ENCODE measurements around the gene CCDC88C.

Gene CCDC88C

GRCh38 chr14:91302391-91302790 is 115.2 kb downstream of the CCDC88C start:
- no peaks in the 10 kb centered on the region for H3K4me1 Mint-ChIP-seq (ENCODE audit: low read depth)
- H3K4me3 Mint-ChIP-seq: no peak overlapping the region
- no peaks in the 10 kb centered on the region for H3K27me3 Mint-ChIP-seq
- H3K9me3 Mint-ChIP-seq: no peaks in the 10 kb centered on the region
- intact Hi-C loops (cut with micrococcal nuclease): no loop called here
- H3K36me3 Mint-ChIP-seq (ENCODE audit: low read depth): peaks cover 81% of the 10 kb centered on the region
- no peak overlapping the region for H3K27ac Mint-ChIP-seq

DNA sequence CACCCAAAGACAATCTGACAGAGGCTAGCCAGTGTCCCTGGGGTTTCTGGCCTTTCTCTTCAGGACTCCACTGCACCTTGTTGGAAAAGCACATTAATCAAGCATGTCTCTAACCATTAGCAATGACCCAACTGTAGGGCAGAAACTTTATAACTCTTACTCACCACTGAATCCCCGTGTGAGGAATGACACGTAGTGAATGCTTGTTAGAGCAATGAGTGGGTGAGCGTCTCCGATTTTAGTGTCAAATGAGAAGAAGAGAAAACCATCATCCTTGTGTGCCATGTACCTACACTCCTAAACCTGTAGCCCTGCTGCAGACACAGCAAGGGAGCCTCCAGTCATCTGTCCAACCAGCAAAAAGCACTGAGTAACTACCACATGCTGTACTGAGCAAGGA is 116.7 kb downstream of the CCDC88C start:
- Mint-ChIP-seq H3K4me1 (ENCODE audit: low read depth) (no peaks in the 10 kb centered on the region), H3K4me3 (no peak overlapping the region), H3K9me3 (no peaks in the 10 kb centered on the region), H3K36me3 (ENCODE audit: low read depth) (peaks cover 82% of the 10 kb centered on the region), H3K27ac (no peak overlapping the region), H3K27me3 (no peaks in the 10 kb centered on the region)
- intact Hi-C loops (cut with micrococcal nuclease): no loop called here

DNA sequence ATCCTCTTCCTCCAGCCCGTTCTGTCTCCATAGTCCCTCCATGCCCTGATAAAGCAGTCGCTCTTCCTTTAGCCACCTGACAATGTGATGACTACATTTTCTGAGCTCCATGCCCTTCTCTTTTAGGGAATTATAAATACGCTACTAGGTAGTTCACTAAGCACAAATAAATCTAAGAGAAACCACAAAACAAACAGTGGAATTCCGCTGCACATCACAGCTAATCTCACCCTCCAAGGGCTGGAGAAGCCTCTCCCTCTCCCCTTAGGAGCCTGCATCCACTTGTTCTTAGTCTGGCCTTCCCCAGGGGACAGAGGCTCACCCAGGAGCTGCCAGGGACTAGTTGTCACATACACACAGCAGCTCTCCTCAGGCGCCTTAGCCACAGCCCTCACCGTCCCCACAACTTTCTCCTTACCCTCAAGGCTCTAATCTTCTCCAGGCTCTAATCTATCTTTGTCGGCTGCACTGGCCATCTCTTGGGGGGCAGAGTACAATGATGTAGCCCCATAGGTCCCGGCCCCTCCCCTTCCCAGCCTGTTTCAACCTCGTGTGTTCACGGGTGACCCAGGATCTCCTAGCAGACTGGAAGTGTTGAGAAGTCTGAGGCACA is 117.2 kb downstream of the CCDC88C start:
- Mint-ChIP-seq H3K9me3 (no peaks in the 10 kb centered on the region), H3K4me1 (ENCODE audit: low read depth) (no peaks in the 10 kb centered on the region), H3K27ac (no peak overlapping the region), H3K4me3 (no peak overlapping the region), H3K36me3 (ENCODE audit: low read depth) (peaks cover 82% of the 10 kb centered on the region), H3K27me3 (no peaks in the 10 kb centered on the region)
- intact Hi-C loops (cut with micrococcal nuclease): no loop called here

DNA sequence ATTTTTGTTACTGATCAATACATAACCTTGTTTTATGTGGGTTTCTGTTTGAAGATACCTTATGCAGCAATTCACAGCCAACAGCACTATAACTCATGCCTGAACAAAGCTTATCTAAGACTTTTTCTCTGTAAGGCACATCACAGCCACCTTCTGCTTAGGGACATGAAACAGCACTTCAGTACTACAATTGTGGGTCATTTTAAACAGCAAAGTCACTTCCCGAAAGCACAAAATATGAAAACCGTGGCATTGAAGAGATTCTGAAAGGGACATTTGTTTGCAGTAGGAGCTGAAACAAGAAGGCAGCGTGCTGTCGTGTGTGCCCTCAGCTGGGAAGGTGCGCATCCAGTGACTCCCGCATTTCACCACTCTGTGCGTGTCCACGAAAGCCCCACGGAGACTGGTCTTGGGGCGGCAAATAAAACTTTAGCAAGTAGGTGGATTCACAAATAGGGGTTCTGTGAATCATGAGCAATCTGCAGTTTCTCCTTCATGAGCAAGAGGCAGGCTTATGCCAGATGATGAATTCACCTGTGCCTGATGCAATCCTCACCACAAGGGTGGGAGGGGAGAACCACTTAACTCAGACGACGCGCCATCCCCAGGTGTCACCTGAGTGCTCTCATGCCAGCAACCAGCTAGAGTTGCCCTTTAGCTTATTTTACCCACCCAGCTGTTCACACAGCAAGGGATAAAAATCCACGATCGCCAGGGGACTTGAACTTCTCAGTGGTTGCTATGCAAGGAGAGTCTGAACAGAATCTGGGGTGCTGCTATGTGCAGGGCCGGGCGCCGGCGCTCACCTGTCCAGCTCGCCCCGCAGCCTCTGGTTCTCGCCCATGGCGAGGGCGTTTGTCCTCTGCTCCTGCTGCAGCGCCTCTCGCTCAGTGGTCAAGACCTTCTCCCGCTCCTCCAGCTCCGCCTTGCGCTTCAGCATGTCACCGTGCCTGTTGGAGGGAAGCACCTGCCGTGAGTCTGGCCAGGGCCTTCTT is 118.2 kb downstream of the CCDC88C start:
- Mint-ChIP-seq H3K4me1 (ENCODE audit: low read depth) (no peaks in the 10 kb centered on the region), H3K4me3 (no peak overlapping the region), H3K27ac (no peak overlapping the region), H3K27me3 (no peaks in the 10 kb centered on the region), H3K36me3 (ENCODE audit: low read depth) (peaks cover 77% of the 10 kb centered on the region), H3K9me3 (no peaks in the 10 kb centered on the region)
- intact Hi-C loops (cut with micrococcal nuclease): no loop called here

GRCh38 chr14:91298576-91298975 is 119.0 kb downstream of the CCDC88C start:
- Mint-ChIP-seq H3K9me3 (no peaks in the 10 kb centered on the region), H3K4me1 (ENCODE audit: low read depth) (no peaks in the 10 kb centered on the region), H3K4me3 (no peak overlapping the region), H3K27ac (no peak overlapping the region), H3K36me3 (ENCODE audit: low read depth) (peaks cover 81% of the 10 kb centered on the region), H3K27me3 (no peaks in the 10 kb centered on the region)
- intact Hi-C loops (cut with micrococcal nuclease): no loop called here

GRCh38 chr14:91297081-91297711 is 120.4 kb downstream of the CCDC88C start:
- Mint-ChIP-seq H3K4me1 (ENCODE audit: low read depth) (no peaks in the 10 kb centered on the region), H3K36me3 (ENCODE audit: low read depth) (peaks cover 85% of the 10 kb centered on the region)
- intact Hi-C loops (cut with micrococcal nuclease): no loop called here

DNA sequence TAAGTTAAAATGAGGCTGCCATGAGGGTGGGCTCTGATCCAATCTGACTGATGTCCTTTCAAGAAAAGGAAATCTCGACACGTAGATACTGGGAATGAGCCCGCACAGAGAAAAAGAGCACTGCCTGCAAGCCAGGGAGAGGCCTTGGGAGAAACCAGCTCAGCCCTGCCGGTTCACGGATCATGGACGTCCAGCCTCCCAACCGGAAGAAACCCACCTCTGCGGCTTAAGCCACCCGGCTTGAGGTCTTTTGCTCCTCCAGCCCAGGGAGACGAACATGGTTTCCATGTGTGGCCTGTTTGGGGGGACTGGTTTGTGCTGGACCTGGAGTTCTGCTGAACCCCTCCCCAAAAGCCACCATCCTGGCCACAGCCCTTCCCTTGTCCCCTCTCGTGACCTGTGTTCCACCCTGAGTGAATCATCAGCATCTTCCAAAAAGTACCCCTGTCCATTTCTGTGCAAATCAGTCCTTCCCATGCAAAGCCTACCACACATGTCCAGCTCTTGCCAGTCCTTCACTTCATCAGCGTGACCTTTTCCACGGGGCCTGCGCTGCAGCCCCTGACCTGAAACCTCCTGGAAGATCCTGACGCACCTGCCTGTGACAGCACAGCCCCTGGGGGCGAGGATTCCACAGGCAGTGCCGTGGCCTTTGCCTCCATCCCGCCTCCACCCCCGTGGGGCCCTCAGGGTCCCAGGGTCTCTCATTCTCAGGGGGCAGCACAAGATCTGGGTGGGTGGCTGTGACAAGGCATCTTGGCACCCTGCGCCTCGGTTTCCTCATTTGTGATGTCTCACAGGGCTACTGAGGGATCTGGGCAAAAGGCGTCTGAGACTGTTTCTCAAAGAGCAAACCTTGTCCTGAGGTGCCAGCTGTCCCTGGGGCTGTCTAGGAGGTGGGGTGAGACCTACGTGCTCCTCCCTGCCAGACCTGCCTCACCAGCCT is 121.5 kb downstream of the CCDC88C start:
- Mint-ChIP-seq H3K27ac (no peak overlapping the region), H3K36me3 (ENCODE audit: low read depth) (peaks cover 85% of the 10 kb centered on the region), H3K4me3 (no peak overlapping the region), H3K4me1 (ENCODE audit: low read depth) (no peaks in the 10 kb centered on the region), H3K9me3 (no peaks in the 10 kb centered on the region), H3K27me3 (no peaks in the 10 kb centered on the region)
- intact Hi-C loops (cut with micrococcal nuclease): no loop called here

More at GRCh38 chr14:91297081-91297711, 120.4 kb downstream of the CCDC88C start:
- no peak overlapping the region for H3K4me3 Mint-ChIP-seq
- no peaks in the 10 kb centered on the region for H3K27me3 Mint-ChIP-seq
- no peak overlapping the region for H3K27ac Mint-ChIP-seq
- no peaks in the 10 kb centered on the region for H3K9me3 Mint-ChIP-seq

DNA sequence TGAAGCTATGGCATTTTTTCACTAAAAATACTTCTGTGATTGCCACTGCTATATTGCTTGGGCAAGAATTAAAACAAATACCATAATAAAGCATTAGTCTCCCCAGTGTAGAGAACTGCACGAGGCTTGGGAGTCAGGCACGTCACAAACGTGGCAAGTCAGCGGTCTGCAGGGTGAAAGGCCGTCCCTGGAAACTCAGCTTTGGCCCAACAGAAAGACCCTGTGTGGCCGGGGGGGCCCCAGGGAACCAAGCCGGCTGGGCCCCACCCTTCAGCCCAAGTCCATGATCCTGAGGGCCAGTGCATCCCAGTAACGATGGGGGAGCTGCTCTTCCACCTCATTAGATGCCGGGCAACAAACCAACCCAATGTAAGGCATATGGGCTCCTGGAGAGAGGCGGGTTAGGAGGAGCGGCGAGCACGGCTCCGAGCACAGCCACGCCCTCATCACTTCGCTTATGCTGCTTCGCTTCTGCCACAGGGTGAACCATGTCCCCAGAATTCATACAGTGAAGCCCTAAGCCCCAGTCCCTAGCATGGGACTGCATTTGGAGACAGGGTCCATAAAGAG is 122.3 kb downstream of the CCDC88C start:
- Mint-ChIP-seq H3K4me1 (ENCODE audit: low read depth) (no peaks in the 10 kb centered on the region), H3K4me3 (no peak overlapping the region), H3K36me3 (ENCODE audit: low read depth) (peaks cover 85% of the 10 kb centered on the region), H3K27ac (no peak overlapping the region), H3K27me3 (no peaks in the 10 kb centered on the region), H3K9me3 (no peaks in the 10 kb centered on the region)
- intact Hi-C loops (cut with micrococcal nuclease): no loop called here

- intact Hi-C loops (cut with micrococcal nuclease): no loop called here
- Mint-ChIP-seq H3K27me3 (no peaks in the 10 kb centered on the region), H3K36me3 (ENCODE audit: low read depth) (peaks cover 86% of the 10 kb centered on the region), H3K4me3 (no peak overlapping the region), H3K27ac (no peak overlapping the region), H3K4me1 (ENCODE audit: low read depth) (no peaks in the 10 kb centered on the region), H3K9me3 (no peaks in the 10 kb centered on the region)
Measured at GRCh38 chr14:91294153-91294552, 123.5 kb downstream of the CCDC88C start.

GRCh38 chr14:91293281-91293680 is 124.3 kb downstream of the CCDC88C start:
- peak overlapping the region; percentile 37 for H3K27ac Mint-ChIP-seq
- H3K36me3 Mint-ChIP-seq (ENCODE audit: low read depth): peaks cover 84% of the 10 kb centered on the region
- H3K4me1 Mint-ChIP-seq (ENCODE audit: low read depth): no peaks in the 10 kb centered on the region
- H3K27me3 Mint-ChIP-seq: no peaks in the 10 kb centered on the region
- intact Hi-C loops (cut with micrococcal nuclease): no loop called here
- H3K9me3 Mint-ChIP-seq: no peaks in the 10 kb centered on the region
- H3K4me3 Mint-ChIP-seq: no peak overlapping the region

DNA sequence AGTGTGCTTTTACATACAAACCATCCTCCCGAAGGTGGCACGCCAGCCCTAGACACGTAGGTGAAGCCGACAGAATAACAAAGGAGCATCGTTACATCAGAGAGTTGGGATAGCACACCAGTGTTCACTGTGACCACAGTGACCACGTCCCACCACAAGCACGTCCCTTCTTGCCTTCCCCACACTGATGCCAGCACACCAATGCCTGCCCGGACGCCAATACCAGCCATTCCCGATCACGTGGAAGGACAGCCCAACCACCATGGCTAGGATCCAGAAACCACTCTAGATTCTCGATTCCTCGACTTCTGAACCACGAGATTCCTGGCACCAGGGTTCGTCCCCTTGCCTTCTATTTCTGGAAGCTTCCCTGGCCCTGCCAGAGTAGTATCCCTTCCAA is 125.1 kb downstream of the CCDC88C start:
- H3K4me1 Mint-ChIP-seq (ENCODE audit: low read depth): no peaks in the 10 kb centered on the region
- peaks cover 81% of the 10 kb centered on the region for H3K36me3 Mint-ChIP-seq (ENCODE audit: low read depth)
- H3K27me3 Mint-ChIP-seq: no peaks in the 10 kb centered on the region
- intact Hi-C loops (cut with micrococcal nuclease): no loop called here
- H3K9me3 Mint-ChIP-seq: no peaks in the 10 kb centered on the region
- H3K27ac Mint-ChIP-seq: peak overlapping the region; percentile 37
- H3K4me3 Mint-ChIP-seq: no peak overlapping the region

DNA sequence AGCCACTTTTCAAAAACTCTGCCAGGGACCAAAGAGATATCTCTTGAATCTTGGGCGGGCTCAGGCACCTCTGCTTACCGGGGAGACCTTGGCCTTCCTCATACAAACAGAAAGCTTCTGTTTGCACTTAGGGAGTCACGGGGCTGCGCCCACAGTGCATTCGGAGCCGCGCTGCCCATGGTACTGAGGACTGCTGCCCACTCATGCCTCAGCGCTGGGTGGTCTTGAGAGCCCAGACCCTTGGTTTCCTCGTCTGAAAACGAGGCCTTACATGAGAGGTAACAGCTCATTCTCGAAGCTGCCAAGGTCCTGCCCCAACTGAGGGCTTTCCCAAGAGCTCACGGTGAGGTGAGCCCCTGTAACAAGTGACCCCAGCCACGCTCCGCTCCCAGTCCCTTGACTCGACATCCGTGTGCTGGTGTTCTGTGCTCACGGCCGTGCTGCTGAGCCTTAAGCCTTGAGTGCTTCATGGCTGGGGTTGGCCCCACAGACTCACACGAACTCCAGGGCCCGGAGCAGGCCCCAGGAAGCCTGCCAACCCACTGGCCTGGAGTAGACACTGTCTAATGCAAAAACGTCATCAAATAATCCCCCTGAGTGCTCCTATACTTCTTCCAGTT is 125.7 kb downstream of the CCDC88C start:
- H3K9me3 Mint-ChIP-seq: no peaks in the 10 kb centered on the region
- H3K4me3 Mint-ChIP-seq: no peak overlapping the region
- H3K36me3 Mint-ChIP-seq (ENCODE audit: low read depth): peaks cover 75% of the 10 kb centered on the region
- H3K27me3 Mint-ChIP-seq: no peaks in the 10 kb centered on the region
- intact Hi-C loops (cut with micrococcal nuclease): no loop called here
- no peaks in the 10 kb centered on the region for H3K4me1 Mint-ChIP-seq (ENCODE audit: low read depth)
- no peak overlapping the region for H3K27ac Mint-ChIP-seq

GRCh38 chr14:91290986-91291385 is 126.6 kb downstream of the CCDC88C start:
- Mint-ChIP-seq H3K4me3 (no peak overlapping the region), H3K9me3 (no peaks in the 10 kb centered on the region), H3K27me3 (no peaks in the 10 kb centered on the region), H3K36me3 (ENCODE audit: low read depth) (peaks cover 66% of the 10 kb centered on the region), H3K27ac (no peak overlapping the region), H3K4me1 (ENCODE audit: low read depth) (peaks cover 5% of the 10 kb centered on the region)
- intact Hi-C loops (cut with micrococcal nuclease): no loop called here

Measured in dendritic cell treated with granulocyte-macrophage colony-stimulating factor and Interleukin-4, amounts not matched to agents 40 ng/mL and 50 ng/mL, for 4 days (primary cell).